ENCODE results near the gene IGSF22. TPM values are rescaled to one million over a fixed set of nuclear protein-coding genes. Genes with fewer than 3 reads are reported as not detected.
A peak's percentile ranks its signal among the peaks of the same experiment; 100 is the strongest.

Gene IGSF22
- total RNA-seq, 2 experiments from 2014 or later = 4.0 to 5.0 TPM

GRCh38 chr11:18720091-18720807 is 5.7 kb downstream of the IGSF22 start:
- no peak overlapping the region for H3K27ac ChIP-seq (ENCODE audit: low read depth in 1 of 2, low read length in 2 of 2)
- no peaks in the 10 kb centered on the region for H3K36me3 ChIP-seq (ENCODE audit: insufficient read depth, low read length)
- DNase-seq (no peak), ATAC-seq (ENCODE audit: poor library complexity) (no peak)
- Mint-ChIP-seq H3K27ac (peak overlapping the region; percentile 55), H3K4me3 (peak overlapping the region; percentile 84), H3K27me3 (no peaks in the 10 kb centered on the region), H3K36me3 (ENCODE audit: low read depth) (no peaks in the 10 kb centered on the region), H3K9me3 (no peaks in the 10 kb centered on the region), H3K4me1 (ENCODE audit: low read depth) (peaks cover 10% of the 10 kb centered on the region)
- no peaks in the 10 kb centered on the region for H3K27me3 ChIP-seq (ENCODE audit: control insufficient read depth in 1 of 2, insufficient read depth in 2 of 2, low read length in 2 of 2)
- ChIA-PET POLR2A (interaction anchor here (2.1 to 3.0 kb wide), 3 partner anchors 22 to 194 kb away, joined by 8 to 22 read pairs (median 12); partner anchors contain the start of genes SPTY2D1, TMEM86A and TSG101), CTCF (interaction anchor here (1.0 kb wide), 1 partner anchor 614 kb away, joined by 3 read pairs; the partner anchor contains the start of gene SAAL1)
- intact Hi-C loops (cut with DNase I, micrococcal nuclease) = loop anchor here (2.0 to 10.0 kb wide), 5 partner anchors 47 to 395 kb away; partner anchors contain the start of genes GTF2H1 (in 1 of the 2), HPS5 (in 1 of the 2) and UEVLD (in 1 of the 2)
- no peak overlapping the region for H3K4me3 ChIP-seq (ENCODE audit: low read length)
- peaks cover 21% of the 10 kb centered on the region for H3K4me1 ChIP-seq (ENCODE audit: insufficient read depth, low read length)
- TF ChIP-seq, protein P1, sequence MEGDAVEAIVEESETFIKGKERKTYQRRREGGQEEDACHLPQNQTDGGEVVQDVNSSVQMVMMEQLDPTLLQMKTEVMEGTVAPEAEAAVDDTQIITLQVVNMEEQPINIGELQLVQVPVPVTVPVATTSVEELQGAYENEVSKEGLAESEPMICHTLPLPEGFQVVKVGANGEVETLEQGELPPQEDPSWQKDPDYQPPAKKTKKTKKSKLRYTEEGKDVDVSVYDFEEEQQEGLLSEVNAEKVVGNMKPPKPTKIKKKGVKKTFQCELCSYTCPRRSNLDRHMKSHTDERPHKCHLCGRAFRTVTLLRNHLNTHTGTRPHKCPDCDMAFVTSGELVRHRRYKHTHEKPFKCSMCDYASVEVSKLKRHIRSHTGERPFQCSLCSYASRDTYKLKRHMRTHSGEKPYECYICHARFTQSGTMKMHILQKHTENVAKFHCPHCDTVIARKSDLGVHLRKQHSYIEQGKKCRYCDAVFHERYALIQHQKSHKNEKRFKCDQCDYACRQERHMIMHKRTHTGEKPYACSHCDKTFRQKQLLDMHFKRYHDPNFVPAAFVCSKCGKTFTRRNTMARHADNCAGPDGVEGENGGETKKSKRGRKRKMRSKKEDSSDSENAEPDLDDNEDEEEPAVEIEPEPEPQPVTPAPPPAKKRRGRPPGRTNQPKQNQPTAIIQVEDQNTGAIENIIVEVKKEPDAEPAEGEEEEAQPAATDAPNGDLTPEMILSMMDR (IDR thresholded peaks at IDR 0.05) = no peak
- H3K9me3 ChIP-seq (ENCODE audit: control insufficient read depth in 1 of 2, insufficient read depth in 1 of 2, low read length in 2 of 2) = no peaks in the 10 kb centered on the region

GRCh38 chr11:18715476-18715875 is 10.5 kb downstream of the IGSF22 start:
- no peak overlapping the region for H3K27ac Mint-ChIP-seq

GRCh38 chr11:18714443-18714780 is 11.6 kb downstream of the IGSF22 start:
- Mint-ChIP-seq H3K4me3 (no peak overlapping the region), H3K27me3 (no peaks in the 10 kb centered on the region), H3K36me3 (ENCODE audit: low read depth) (no peaks in the 10 kb centered on the region), H3K4me1 (ENCODE audit: low read depth) (no peaks in the 10 kb centered on the region), H3K9me3 (no peaks in the 10 kb centered on the region), H3K27ac (no peak overlapping the region)
- POLR2A ChIA-PET = interaction anchor here (2.3 kb wide), 1 partner anchor 16 kb away, joined by 8 read pairs; the partner anchor contains the start of gene TMEM86A
- CTCF ChIA-PET = no interaction called here
- TF ChIP-seq, protein P1 (IDR thresholded peaks at IDR 0.05) = no peak
- Histone ChIP-seq H3K9me3 (ENCODE audit: control insufficient read depth in 1 of 2, insufficient read depth in 1 of 2, low read length in 2 of 2) (no peaks in the 10 kb centered on the region), H3K4me1 (ENCODE audit: insufficient read depth, low read length) (no peaks in the 10 kb centered on the region), H3K27ac (ENCODE audit: low read depth in 1 of 2, low read length in 2 of 2) (no peak overlapping the region), H3K27me3 (ENCODE audit: control insufficient read depth in 1 of 2, insufficient read depth in 2 of 2, low read length in 2 of 2) (no peaks in the 10 kb centered on the region), H3K36me3 (ENCODE audit: insufficient read depth, low read length) (no peaks in the 10 kb centered on the region), H3K4me3 (ENCODE audit: low read length) (no peak overlapping the region)
- ATAC-seq (ENCODE audit: poor library complexity) (no peak), DNase-seq (no peak)
- intact Hi-C loops (cut with DNase I, micrococcal nuclease) = no loop called here

More at GRCh38 chr11:18715476-18715875, 10.5 kb downstream of the IGSF22 start:
- no peak overlapping the region for H3K4me3 ChIP-seq (ENCODE audit: low read length)
- peaks cover 2% of the 10 kb centered on the region for H3K4me1 ChIP-seq (ENCODE audit: insufficient read depth, low read length)
- TF ChIP-seq, protein P1 (IDR thresholded peaks at IDR 0.05) = no peak
- no peak overlapping the region for H3K27ac ChIP-seq (ENCODE audit: low read depth in 1 of 2, low read length in 2 of 2)
- no peaks in the 10 kb centered on the region for H3K9me3 ChIP-seq (ENCODE audit: control insufficient read depth in 1 of 2, insufficient read depth in 1 of 2, low read length in 2 of 2)
- Mint-ChIP-seq H3K4me1 (ENCODE audit: low read depth) (peaks cover 2% of the 10 kb centered on the region), H3K36me3 (ENCODE audit: low read depth) (no peaks in the 10 kb centered on the region), H3K9me3 (no peaks in the 10 kb centered on the region), H3K4me3 (no peak overlapping the region), H3K27me3 (no peaks in the 10 kb centered on the region)
- CTCF ChIA-PET = no interaction called here
- POLR2A ChIA-PET = no interaction called here
- H3K36me3 ChIP-seq (ENCODE audit: insufficient read depth, low read length) = no peaks in the 10 kb centered on the region
- intact Hi-C loops (cut with DNase I, micrococcal nuclease) = no loop called here
- DNase-seq (no peak), ATAC-seq (ENCODE audit: poor library complexity) (no peak)
- no peaks in the 10 kb centered on the region for H3K27me3 ChIP-seq (ENCODE audit: control insufficient read depth in 1 of 2, insufficient read depth in 2 of 2, low read length in 2 of 2)
